ENCODE measurements around the gene DUSP2.

DNA sequence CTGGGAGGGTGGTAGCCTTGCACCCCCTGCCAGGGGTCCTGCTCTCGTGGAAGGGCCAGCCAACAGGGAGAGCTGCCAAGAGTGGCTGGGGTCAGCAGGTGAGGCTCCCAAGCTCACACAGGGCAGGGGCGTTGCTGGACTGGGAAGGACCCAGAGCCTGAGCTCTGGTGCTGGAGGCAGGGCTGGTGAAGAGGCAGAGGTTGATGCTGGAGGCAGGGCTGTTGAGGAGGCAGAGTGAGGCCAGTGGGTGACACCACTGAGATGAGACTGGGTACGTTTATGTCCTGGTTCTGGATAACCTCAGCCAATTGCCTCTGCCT is 35.9 kb downstream of the DUSP2 start:
- TF ChIP-seq, protein P1, sequence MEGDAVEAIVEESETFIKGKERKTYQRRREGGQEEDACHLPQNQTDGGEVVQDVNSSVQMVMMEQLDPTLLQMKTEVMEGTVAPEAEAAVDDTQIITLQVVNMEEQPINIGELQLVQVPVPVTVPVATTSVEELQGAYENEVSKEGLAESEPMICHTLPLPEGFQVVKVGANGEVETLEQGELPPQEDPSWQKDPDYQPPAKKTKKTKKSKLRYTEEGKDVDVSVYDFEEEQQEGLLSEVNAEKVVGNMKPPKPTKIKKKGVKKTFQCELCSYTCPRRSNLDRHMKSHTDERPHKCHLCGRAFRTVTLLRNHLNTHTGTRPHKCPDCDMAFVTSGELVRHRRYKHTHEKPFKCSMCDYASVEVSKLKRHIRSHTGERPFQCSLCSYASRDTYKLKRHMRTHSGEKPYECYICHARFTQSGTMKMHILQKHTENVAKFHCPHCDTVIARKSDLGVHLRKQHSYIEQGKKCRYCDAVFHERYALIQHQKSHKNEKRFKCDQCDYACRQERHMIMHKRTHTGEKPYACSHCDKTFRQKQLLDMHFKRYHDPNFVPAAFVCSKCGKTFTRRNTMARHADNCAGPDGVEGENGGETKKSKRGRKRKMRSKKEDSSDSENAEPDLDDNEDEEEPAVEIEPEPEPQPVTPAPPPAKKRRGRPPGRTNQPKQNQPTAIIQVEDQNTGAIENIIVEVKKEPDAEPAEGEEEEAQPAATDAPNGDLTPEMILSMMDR (IDR thresholded peaks at IDR 0.05) = no peak
- no peak for TF ChIP-seq POLR2A (IDR thresholded peaks at IDR 0.05)

Measured in thyroid gland (tissue), 4 donors.